GM23248 (cell line): Measurements from ENCODE around the gene OR8D1. TPM values are rescaled to one million over a fixed set of nuclear protein-coding genes. Genes with fewer than 3 reads are reported as not detected.
A peak's percentile ranks its signal among the peaks of the same experiment; 100 is the strongest.
"Not testable (repeated sequence)": the region's sequence is repeated elsewhere in the genome, so short reads cannot be mapped to it uniquely, and the experiment has no call there.

Experiments used
- DNase-seq: peaks from one replicate; pipeline ENCODE4 v3.0.0-alpha.2; 2015
- H2AFZ ChIP-seq: fragments of 200-600 bp; sonication (generic); 2 replicates; pipeline ENCODE4 v1.6.1; 2016; ENCODE audit warnings: antibody characterized with exemption
- H3F3A ChIP-seq: fragments of 200-600 bp; sonication (generic); 2 replicates; pipeline ENCODE4 v1.6.1; 2016; ENCODE audit warnings: mild to moderate bottlenecking, antibody characterized with exemption, mixed run types; ENCODE audit not compliant: insufficient read depth
- H3K27ac ChIP-seq: fragments of 200-600 bp; sonication (generic); 2 replicates; pipeline ENCODE4 v1.5.1; 2016; ENCODE audit warnings: mild to moderate bottlenecking
- H3K27me3 ChIP-seq: fragments of 200-600 bp; sonication (generic); replicated peaks from 2 replicates; pipeline ENCODE4 v1.6.1; 2016; ENCODE audit warnings: mild to moderate bottlenecking; ENCODE audit not compliant: insufficient read depth
- H3K36me3 ChIP-seq: fragments of 200-600 bp; sonication (generic); 2 replicates; pipeline ENCODE4 v1.6.1; 2016; ENCODE audit warnings: low read depth, mild to moderate bottlenecking
- H3K4me1 ChIP-seq: fragments of 200-600 bp; sonication (generic); 2 replicates; pipeline ENCODE4 v1.6.1; 2016; ENCODE audit warnings: mild to moderate bottlenecking; ENCODE audit not compliant: insufficient read depth
- H3K4me2 ChIP-seq: fragments of 200-600 bp; sonication (generic); one replicate; pipeline ENCODE4 v1.6.1; 2016; ENCODE audit warnings: mild to moderate bottlenecking; ENCODE audit not compliant: unreplicated experiment
- H3K4me3 ChIP-seq: fragments of 200-600 bp; sonication (generic); 2 replicates; pipeline ENCODE4 v1.5.1; 2016; ENCODE audit warnings: mild to moderate bottlenecking
- H3K79me2 ChIP-seq: fragments of 200-600 bp; sonication (generic); 2 replicates; pipeline ENCODE4 v1.6.1; 2016; ENCODE audit warnings: mild to moderate bottlenecking; ENCODE audit not compliant: insufficient read depth
- H3K9ac ChIP-seq: fragments of 200-600 bp; sonication (generic); 2 replicates; pipeline ENCODE4 v1.6.1; 2016; ENCODE audit warnings: mild to moderate bottlenecking
- H3K9me2 ChIP-seq: fragments of 200-600 bp; sonication (generic); 2 replicates; pipeline ENCODE4 v1.6.1; 2016; ENCODE audit warnings: mixed run types, mild to moderate bottlenecking, moderate library complexity; ENCODE audit not compliant: insufficient read depth
- H3K9me3 ChIP-seq: fragments of 200-600 bp; sonication (generic); one replicate; pipeline ENCODE4 v1.6.1; 2017; ENCODE audit warnings: low read depth
- H4K20me1 ChIP-seq: fragments of 200-600 bp; sonication (generic); 2 replicates; pipeline ENCODE4 v1.6.0; 2016; ENCODE audit not compliant: insufficient read depth
- EZH2 ChIP-seq: fragments of 200-600 bp; sonication (generic); IDR thresholded peaks from 2 replicates; pipeline ENCODE4 v1.6.1; 2018; ENCODE audit warnings: antibody characterized with exemption, mild to moderate bottlenecking; ENCODE audit not compliant: insufficient read depth, poor library complexity, severe bottlenecking
- EZH2phosphoT487 ChIP-seq: fragments of 200-600 bp; sonication (generic); IDR thresholded peaks from 2 replicates; pipeline ENCODE4 v1.6.1; 2018; ENCODE audit warnings: antibody characterized with exemption, moderate library complexity, mild to moderate bottlenecking, low read depth; ENCODE audit not compliant: insufficient read depth
- WGBS, 2 experiments: methylation state at CpG; one replicate each; pipeline ENCODE4 v1.1.6; 2015 to 2017; ENCODE audit warnings: low lambda C conversion rate in 2 of 2, low coverage in 1 of 2; ENCODE audit errors: missing lambda C conversion rate in 2 of 2; 5-methylcytosine and 5-hydroxymethylcytosine counted together
- in situ Hi-C: fragments of 300-500 bp; cut with MboI; formaldehyde crosslinking; loops from 2 replicates; pipeline ENCODE4 v1.15.0; 2020
- polyA plus RNA-seq: library from polyadenylated mRNA; unstranded; fragments of >200 nt; fragmentation: Nextera tagmentation; extraction: Ambion mirVana; gene quantifications from 2 replicates; pipeline ENCODE4 v1.2.1, GENCODE V29; 2016
- total RNA-seq: library from RNA; depleted of rRNA; stranded (reverse); fragments of >200 nt; shearing (Covaris generic); gene quantifications from 2 replicates; pipeline ENCODE4 v1.2.3, GENCODE V29; 2014; rRNA removed

Gene OR8D1
- total and polyA plus RNA-seq, 2 experiments from 2014 or later, result not detected

DNA sequence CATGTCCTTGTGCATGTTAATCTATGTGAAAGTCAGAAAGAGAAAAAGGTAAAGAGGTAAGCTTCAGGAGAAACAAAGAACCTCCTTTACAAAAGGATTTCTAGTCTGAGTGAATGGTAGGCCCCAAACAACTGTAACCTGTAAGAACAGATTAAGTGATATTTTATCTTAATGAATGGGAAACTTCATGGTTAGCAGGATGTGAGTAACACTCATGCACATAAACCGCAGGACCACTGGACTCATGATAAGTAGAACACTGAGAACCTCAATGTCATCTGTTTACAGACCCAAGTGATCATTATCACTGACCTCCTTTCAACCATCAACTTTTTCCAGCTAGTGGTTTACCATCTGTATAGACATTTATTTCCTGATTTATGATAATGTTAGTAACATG is 37.7 kb downstream of the OR8D1 start:
- Histone ChIP-seq H3K27ac (no peak overlapping the region), H2AFZ (no peak overlapping the region), H3K79me2 (no peaks in the 10 kb centered on the region), H3F3A (no peaks in the 10 kb centered on the region), H4K20me1 (no peaks in the 10 kb centered on the region), H3K9me2 (no peaks in the 10 kb centered on the region), H3K27me3 (peaks cover 14% of the 10 kb centered on the region), H3K9ac (no peak overlapping the region), H3K4me1 (no peaks in the 10 kb centered on the region), H3K4me2 (no peak overlapping the region), H3K9me3 (no peaks in the 10 kb centered on the region), H3K36me3 (no peaks in the 10 kb centered on the region), H3K4me3 (no peak overlapping the region)
- WGBS, 2 experiments, result 20 to 39% methylated on average over 1 of the region's 1 CpG
- in situ Hi-C loops, result no loop called here
- DNase-seq, result peak; percentile 7
- no peak for TF ChIP-seq EZH2phosphoT487
- TF ChIP-seq EZH2, result no peak

DNA sequence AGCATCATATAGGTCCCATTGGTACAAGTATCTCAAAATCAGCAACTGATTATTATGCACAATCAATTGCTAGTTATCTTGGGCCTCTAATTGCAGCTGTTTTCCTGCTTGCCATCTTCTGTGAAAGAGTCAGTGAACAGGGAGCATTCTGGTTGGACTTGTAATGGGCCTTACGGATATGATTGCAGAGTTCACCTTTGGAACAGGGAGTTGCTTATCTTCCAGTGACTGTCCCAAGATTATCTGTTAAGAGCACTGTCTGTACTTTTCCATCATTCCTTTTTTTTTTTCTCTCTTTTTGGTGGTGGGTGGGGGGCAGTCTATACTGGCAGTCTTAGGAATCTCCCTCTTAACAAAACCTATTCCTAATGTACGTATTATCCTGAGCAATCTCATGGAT is 39.7 kb downstream of the OR8D1 start:
- Histone ChIP-seq H3K79me2 (no peaks in the 10 kb centered on the region), H3K9ac (no peak overlapping the region), H4K20me1 (no peaks in the 10 kb centered on the region), H2AFZ (no peak overlapping the region), H3K9me3 (no peaks in the 10 kb centered on the region), H3K4me1 (no peaks in the 10 kb centered on the region), H3K36me3 (no peaks in the 10 kb centered on the region), H3K27ac (no peak overlapping the region), H3K9me2 (no peaks in the 10 kb centered on the region), H3K4me3 (no peak overlapping the region), H3K4me2 (no peak overlapping the region), H3K27me3 (peaks cover 12% of the 10 kb centered on the region), H3F3A (no peaks in the 10 kb centered on the region)
- WGBS, 2 experiments, result 71 to 76% methylated on average over 2 of the region's 2 CpGs
- TF ChIP-seq EZH2 (no peak), EZH2phosphoT487 (no peak)
- DNase-seq, result no peak
- in situ Hi-C loops, result no loop called here

DNA sequence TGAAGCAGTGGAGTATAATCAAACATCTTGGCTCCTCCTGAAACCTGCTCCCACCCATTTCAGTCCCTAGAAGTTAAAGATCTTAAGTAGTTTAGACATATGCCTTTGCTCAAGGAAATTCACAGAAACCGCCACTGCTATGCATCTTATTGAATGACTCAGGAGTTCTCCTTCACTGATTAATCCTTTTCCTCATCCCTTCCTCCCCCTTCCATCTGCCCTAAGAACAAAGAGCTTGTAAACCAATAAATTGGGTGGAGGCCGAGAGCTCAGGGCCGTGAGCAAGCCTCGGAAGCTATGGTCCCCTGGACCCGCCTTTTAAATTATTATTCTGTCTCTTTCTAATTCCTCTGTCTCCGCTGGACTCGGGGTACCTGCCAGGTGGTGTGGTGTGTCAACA is 42.9 kb downstream of the OR8D1 start:
- H2AFZ ChIP-seq, H3K4me3 ChIP-seq, H3K79me2 ChIP-seq, DNase-seq, H3K4me1 ChIP-seq, H3K27ac ChIP-seq, H3K9ac ChIP-seq, H4K20me1 ChIP-seq, H3K9me2 ChIP-seq, H3K9me3 ChIP-seq, H3K4me2 ChIP-seq, in situ Hi-C loops, H3K36me3 ChIP-seq, H3F3A ChIP-seq: not testable (repeated sequence)
- H3K27me3 ChIP-seq, result peaks cover 12% of the 10 kb centered on the region; the same call in 1 of the 2 replicates
- WGBS, 2 experiments, result 42 to 46% methylated on average over 7 of the region's 7 CpGs

DNA sequence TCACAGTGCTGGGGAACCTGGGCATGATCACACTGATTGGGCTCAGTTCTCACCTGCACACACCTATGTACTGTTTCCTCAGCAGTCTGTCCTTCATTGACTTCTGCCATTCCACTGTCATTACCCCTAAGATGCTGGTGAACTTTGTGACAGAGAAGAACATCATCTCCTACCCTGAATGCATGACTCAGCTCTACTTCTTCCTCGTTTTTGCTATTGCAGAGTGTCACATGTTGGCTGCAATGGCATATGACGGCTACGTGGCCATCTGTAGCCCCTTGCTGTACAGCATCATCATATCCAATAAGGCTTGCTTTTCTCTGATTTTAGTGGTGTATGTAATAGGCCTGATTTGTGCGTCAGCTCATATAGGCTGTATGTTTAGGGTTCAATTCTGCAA is 48.7 kb downstream of the OR8D1 start:
- H3K36me3 ChIP-seq, H3K4me1 ChIP-seq, H3K79me2 ChIP-seq, H3F3A ChIP-seq, H3K27me3 ChIP-seq, in situ Hi-C loops, H3K4me3 ChIP-seq, H3K9ac ChIP-seq, H3K9me2 ChIP-seq, H3K4me2 ChIP-seq, H3K9me3 ChIP-seq, DNase-seq, H3K27ac ChIP-seq, H4K20me1 ChIP-seq, H2AFZ ChIP-seq: not testable (repeated sequence)
- WGBS, 2 experiments, result 42 to 43% methylated on average over 4 of the region's 4 CpGs

DNA sequence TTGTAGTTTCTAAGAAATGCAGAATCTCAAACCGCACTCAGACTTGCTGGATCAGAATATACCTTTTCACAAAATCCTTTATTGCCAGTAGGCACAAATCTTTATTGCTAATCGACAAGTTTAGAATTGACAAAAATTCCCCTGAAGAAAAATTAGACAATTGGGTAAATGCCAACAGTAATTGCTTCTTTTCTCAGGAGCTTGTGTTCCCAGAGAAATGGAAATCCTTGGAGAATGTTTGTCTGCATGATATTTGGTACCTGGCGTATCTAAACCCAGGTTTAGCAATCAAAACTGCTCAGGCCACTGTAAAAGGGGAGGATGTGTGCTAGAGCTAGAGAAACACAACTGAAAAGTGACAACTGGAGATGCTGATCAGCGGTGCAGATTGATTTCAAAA is 57.7 kb downstream of the OR8D1 start, which contains the start of gene OR8G5:
TSS of gene OR8G5 (plus strand) at position 301 of the 400 bp plus-strand sequence. CDS start 8,556 bp downstream, outside the sequence.
- 0 out of 2 replicates have a peak, but pooled peaks cover 3% of the 10 kb centered on the region for H3K9me2 ChIP-seq
- H3F3A ChIP-seq, result no peaks in the 10 kb centered on the region
- no peak within 1 kb of the TSS for H3K4me2 ChIP-seq
- no peak within 1 kb of the TSS for H3K9ac ChIP-seq
- H2AFZ ChIP-seq, result no peak within 1 kb of the TSS
- peaks cover 16% of the 10 kb centered on the region for H3K27me3 ChIP-seq
- TF ChIP-seq EZH2phosphoT487, result no peak
- TF ChIP-seq EZH2, result no peak
- H3K36me3 ChIP-seq, result no peaks in the 10 kb centered on the region
- no peaks in the 10 kb centered on the region for H3K79me2 ChIP-seq
- in situ Hi-C loops, result no loop called here
- H3K27ac ChIP-seq, result no peak within 1 kb of the TSS
- no peaks in the 10 kb centered on the region for H4K20me1 ChIP-seq
- H3K9me3 ChIP-seq, result no peaks in the 10 kb centered on the region
- DNase-seq, result no peak
- 43 to 44% methylated on average over 4 of the region's 4 CpGs for WGBS, 2 experiments
- H3K4me3 ChIP-seq, result no peak within 1 kb of the TSS
- no peaks in the 10 kb centered on the region for H3K4me1 ChIP-seq

Other genes with a start within 250 kb of the OR8D1 start
- 4.3 and 8.2 TPM in 2 replicates for gene VWA5A, start 198.5 kb downstream of the OR8D1 start, total RNA-seq
- 7.4 and 7.5 TPM in 2 replicates for gene VWA5A, start 198.5 kb downstream of the OR8D1 start, polyA plus RNA-seq
- gene OR10D3, start 130.6 kb downstream of the OR8D1 start, total RNA-seq, result not detected in 2 replicates
- not detected in 2 replicates for gene OR10D3, start 130.6 kb downstream of the OR8D1 start, polyA plus RNA-seq
- not detected in 2 replicates for gene OR8G1, start 72.9 kb downstream of the OR8D1 start, total RNA-seq
- not detected in 2 replicates for gene OR8G1, start 72.9 kb downstream of the OR8D1 start, polyA plus RNA-seq
- not detected in 2 replicates for gene OR8G5, start 57.6 kb downstream of the OR8D1 start, total RNA-seq
- gene OR8G5, start 57.6 kb downstream of the OR8D1 start, polyA plus RNA-seq, result not detected in 2 replicates
- gene OR8D2, start 6.2 kb upstream of the OR8D1 start, total RNA-seq, result not detected in 2 replicates
- gene OR8D2, start 6.2 kb upstream of the OR8D1 start, polyA plus RNA-seq, result not detected in 2 replicates
- gene OR8B2, start 70.5 kb upstream of the OR8D1 start, total RNA-seq, result not detected in 2 replicates
- gene OR8B2, start 70.5 kb upstream of the OR8D1 start, polyA plus RNA-seq, result not detected in 2 replicates
- not detected in 2 replicates for gene OR8B3, start 85.1 kb upstream of the OR8D1 start, total RNA-seq
- gene OR8B3, start 85.1 kb upstream of the OR8D1 start, polyA plus RNA-seq, result not detected in 2 replicates
- gene OR8B4, start 110.9 kb upstream of the OR8D1 start, total RNA-seq, result not detected in 2 replicates
- not detected in 2 replicates for gene OR8B4, start 110.9 kb upstream of the OR8D1 start, polyA plus RNA-seq
- gene OR8B8, start 131.7 kb upstream of the OR8D1 start, total RNA-seq, result not detected in 2 replicates
- gene OR8B8, start 131.7 kb upstream of the OR8D1 start, polyA plus RNA-seq, result not detected in 2 replicates
- gene OR8B12, start 229.7 kb upstream of the OR8D1 start, total RNA-seq, result not detected in 2 replicates
- gene OR8B12, start 229.7 kb upstream of the OR8D1 start, polyA plus RNA-seq, result not detected in 2 replicates